ENCODE data around the gene ALKBH3.

Gene ALKBH3

GRCh38 chr11:43903078-43903477, 22.4 kb downstream of the ALKBH3 start:
- DNase-seq (ENCODE audit: low read depth): no peak
- TF ChIP-seq, protein P1, sequence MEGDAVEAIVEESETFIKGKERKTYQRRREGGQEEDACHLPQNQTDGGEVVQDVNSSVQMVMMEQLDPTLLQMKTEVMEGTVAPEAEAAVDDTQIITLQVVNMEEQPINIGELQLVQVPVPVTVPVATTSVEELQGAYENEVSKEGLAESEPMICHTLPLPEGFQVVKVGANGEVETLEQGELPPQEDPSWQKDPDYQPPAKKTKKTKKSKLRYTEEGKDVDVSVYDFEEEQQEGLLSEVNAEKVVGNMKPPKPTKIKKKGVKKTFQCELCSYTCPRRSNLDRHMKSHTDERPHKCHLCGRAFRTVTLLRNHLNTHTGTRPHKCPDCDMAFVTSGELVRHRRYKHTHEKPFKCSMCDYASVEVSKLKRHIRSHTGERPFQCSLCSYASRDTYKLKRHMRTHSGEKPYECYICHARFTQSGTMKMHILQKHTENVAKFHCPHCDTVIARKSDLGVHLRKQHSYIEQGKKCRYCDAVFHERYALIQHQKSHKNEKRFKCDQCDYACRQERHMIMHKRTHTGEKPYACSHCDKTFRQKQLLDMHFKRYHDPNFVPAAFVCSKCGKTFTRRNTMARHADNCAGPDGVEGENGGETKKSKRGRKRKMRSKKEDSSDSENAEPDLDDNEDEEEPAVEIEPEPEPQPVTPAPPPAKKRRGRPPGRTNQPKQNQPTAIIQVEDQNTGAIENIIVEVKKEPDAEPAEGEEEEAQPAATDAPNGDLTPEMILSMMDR (conservative IDR thresholded peaks at IDR 0.05; ENCODE audit: low read depth, low read length): no peak
- H3K4me3 ChIP-seq (ENCODE audit: low read length): no peak overlapping the region

GRCh38 chr11:43903969-43904368, 23.3 kb downstream of the ALKBH3 start:
- no peak for DNase-seq (ENCODE audit: low read depth)
- no peak overlapping the region for H3K4me3 ChIP-seq (ENCODE audit: low read length)
- TF ChIP-seq, protein P1 (conservative IDR thresholded peaks at IDR 0.05; ENCODE audit: low read depth, low read length): no peak

DNA sequence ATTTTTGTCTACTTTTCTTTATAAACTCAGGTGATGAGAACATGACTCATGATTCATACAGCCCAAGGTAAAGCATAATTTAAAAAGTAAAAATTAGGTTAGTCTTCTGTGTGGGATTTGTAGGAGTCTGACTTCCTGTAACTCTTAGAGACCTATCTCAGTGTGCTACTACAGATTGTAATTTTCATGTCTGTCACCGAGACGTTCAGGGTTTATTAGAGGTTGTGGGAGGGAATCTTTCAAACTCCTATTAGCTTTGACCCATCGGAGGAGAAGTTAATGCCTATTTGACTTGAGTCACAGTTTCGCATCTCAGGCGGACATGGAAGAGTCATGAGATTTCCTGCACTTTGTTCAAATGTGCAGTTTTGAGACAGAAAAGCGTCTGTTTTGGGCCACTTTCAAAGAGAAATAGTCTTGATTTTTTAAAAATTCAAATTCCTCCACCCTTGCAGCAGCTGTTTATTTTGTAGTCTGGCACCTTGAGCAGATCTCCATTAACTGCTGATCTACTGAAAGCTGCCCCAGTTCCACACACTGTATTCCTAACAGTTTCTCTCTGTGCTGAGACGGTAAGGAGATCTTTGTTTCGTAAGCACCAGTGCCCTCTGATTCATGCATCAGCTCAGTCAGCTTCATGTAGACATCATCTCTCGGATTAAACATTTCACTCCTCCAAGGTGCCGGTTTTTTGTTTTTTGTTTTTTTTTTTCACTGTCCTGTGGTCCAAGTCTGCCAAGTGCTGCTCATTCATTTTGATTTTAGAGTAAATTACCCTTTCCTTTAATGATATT, 24.3 kb downstream of the ALKBH3 start:
- DNase-seq (ENCODE audit: low read depth): no peak
- TF ChIP-seq, protein P1 (conservative IDR thresholded peaks at IDR 0.05; ENCODE audit: low read depth, low read length): no peak
- H3K4me3 ChIP-seq (ENCODE audit: low read length): no peak overlapping the region

GRCh38 chr11:43905813-43906241, 25.2 kb downstream of the ALKBH3 start:
- no peak for DNase-seq (ENCODE audit: low read depth)
- TF ChIP-seq, protein P1 (conservative IDR thresholded peaks at IDR 0.05; ENCODE audit: low read depth, low read length): no peak
- H3K4me3 ChIP-seq (ENCODE audit: low read length): no peak overlapping the region

DNA sequence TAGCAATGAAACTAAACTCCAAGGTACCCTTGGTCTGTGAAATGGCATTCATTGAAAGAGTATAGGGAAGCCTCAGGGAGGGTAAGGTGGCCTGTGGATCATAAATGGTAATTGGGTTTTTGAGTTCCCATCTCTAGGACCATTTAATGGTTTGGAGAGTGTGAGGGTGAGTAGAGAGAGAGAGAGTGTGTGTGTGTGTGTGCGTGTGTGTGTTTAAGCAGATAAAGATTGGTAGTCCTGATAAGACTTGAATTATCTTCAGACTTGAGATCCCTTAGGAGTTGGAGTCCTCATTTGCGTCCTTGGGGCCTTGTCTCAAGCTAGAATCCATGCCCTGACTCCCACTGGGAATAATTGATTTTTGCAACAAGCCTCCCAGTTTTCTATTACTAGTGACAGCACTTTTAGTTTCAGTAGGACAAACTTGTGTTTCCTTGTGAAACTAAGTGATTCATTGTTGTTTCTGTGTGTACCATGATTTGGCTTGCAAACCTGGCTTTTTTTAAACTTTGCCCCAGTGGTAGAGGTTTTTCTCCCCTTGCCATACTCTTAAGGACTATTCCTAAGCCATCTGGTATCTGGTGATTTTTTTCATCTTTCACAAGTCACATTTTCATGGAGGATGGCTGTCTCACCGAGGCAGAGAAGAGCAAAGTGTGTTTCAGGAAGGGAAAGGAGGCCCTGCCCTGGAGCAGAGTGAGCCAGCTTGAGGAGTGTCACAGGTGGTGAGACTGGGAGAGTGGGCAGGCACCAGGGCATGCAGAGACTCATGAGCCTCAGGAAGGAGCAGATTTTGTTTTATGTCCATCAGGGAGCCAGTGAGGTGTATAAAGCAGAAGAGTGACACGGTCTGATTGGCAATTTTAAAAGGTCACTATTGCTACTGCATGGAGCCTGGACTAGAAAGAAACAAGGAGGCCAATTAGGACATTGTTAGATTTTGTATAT, 26.7 kb downstream of the ALKBH3 start:
- DNase-seq (ENCODE audit: low read depth): no peak
- TF ChIP-seq, protein P1 (conservative IDR thresholded peaks at IDR 0.05; ENCODE audit: low read depth, low read length): no peak
- H3K4me3 ChIP-seq (ENCODE audit: low read length): no peak overlapping the region

- TF ChIP-seq, protein P1 (conservative IDR thresholded peaks at IDR 0.05; ENCODE audit: low read depth, low read length): no peak
- H3K4me3 ChIP-seq (ENCODE audit: low read length): no peak overlapping the region
- no peak for DNase-seq (ENCODE audit: low read depth)
Observed at GRCh38 chr11:43908191-43908590, 27.6 kb downstream of the ALKBH3 start.

Measured in retinal pigment epithelial cell (primary cell).